ENCODE results near the gene AMD1.
"Not testable (repeated sequence)": the region's sequence is repeated elsewhere in the genome, so short reads cannot be mapped to it uniquely, and the experiment has no call there.

AMD1 gene

DNA sequence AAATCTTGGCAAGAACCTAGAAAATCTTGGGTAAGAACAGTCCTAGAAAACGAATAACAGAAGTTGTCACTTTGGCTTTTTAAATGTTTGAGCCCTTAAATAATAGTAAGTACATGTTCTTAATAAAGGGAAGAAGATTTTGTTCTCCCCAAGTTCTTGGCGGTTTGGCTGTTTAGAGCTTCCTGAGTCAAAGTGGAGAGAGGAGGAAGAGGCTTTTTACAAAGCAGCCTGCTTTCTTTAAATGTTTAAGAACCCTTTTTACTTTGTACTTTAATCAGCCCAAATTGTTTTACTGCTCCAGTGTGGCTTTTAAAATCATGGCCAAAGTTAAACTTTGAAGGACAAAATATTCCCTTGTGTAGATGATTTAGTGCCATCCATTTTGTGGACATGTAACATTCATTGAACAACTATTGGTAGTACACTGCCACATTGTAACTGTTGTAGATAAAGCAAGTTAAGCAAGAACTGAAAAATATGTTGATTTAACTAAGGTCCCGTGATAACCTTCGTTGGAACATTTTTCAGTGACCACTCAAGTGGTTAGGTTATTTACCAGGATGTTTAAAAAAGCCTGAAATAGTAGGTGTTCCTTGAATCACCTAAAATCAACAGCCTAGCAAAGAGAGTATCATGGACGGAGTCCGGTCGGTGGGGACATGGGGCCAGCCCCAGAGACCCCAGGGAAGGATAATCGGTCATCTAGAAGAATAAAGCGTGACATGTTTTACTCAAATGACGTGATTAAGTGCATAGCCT is 2.4 kb downstream of the AMD1 start:
- DNase-seq (ENCODE audit: low read depth in 1 of 2, low spot score in 1 of 2), result no peak

DNA sequence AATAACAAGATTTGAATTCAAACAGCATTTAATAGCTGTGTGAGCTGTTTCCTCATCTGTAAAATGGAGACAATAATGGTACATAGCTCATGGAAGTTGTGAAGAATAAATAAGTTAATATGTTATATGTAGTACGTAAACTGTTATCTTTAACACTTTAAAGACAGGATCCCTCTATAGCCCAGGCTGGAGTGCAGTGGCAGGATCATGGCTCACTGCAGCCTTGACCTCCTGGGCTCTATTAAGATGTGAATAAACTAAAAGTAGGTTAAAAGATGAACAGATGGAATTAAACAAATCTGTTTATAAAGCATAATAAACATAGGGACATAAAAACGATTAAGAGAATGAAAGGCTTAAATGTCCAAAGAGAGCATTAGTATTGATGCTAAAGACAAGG is 3.0 kb downstream of the AMD1 start:
- no peak for DNase-seq (ENCODE audit: low read depth in 1 of 2, low spot score in 1 of 2)

DNA sequence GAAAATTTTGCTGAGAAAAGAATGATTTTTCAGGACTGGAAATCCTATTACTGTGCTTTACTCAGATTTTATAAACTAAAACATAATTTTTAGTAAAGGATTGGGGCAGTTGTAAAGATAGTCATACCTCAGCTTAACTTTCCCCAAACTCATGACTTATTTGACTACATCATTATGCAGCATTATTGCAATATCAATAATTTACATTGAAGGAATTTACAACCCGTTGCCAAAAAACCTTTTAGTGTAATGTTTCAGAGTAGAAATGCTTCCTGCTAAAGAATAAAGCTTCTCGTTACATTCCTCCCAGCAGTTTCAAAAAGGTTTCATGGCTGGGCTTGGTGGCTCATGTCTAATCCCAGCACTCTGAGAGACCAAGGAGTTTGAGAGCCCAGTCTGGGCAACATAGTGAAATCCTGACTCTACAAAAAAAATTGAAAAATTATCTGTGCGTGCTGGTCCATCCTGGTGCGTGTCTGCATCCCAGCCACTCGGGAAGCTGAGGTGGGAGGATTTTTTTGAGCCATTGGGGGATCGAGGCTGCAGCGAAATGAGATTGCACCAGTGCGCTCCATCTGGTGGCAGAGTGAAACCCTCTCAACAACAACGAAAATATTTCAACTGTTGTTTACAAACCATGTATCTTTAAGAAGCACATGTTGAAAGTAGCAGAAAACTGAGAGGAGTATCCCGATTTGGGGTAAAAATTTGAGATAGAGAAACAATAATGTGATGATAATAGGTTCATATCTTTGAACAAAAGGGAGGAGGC is 4.4 kb downstream of the AMD1 start:
- DNase-seq (ENCODE audit: low read depth in 1 of 2, low spot score in 1 of 2), result no peak

DNA sequence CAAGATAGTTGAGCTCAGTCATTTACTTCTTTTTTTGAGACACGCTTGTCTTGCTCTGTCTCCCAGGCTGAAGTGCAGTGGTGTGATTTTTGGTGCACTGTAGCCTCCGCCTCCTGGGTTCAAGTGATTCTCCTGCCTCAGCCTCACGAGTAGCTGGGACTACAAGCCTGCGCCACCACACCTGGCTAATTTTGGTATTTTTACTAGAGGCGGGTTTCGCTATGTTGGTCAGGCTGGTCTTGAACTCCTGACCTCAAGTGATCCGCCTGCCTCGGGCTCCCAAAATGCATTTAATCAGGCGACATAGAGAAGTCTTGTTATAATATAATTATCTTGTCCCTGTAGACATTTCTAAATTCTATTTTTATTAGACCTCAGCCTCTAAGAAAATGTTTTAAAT is 6.1 kb downstream of the AMD1 start:
- DNase-seq (ENCODE audit: low read depth in 1 of 2, low spot score in 1 of 2), result no peak

DNA sequence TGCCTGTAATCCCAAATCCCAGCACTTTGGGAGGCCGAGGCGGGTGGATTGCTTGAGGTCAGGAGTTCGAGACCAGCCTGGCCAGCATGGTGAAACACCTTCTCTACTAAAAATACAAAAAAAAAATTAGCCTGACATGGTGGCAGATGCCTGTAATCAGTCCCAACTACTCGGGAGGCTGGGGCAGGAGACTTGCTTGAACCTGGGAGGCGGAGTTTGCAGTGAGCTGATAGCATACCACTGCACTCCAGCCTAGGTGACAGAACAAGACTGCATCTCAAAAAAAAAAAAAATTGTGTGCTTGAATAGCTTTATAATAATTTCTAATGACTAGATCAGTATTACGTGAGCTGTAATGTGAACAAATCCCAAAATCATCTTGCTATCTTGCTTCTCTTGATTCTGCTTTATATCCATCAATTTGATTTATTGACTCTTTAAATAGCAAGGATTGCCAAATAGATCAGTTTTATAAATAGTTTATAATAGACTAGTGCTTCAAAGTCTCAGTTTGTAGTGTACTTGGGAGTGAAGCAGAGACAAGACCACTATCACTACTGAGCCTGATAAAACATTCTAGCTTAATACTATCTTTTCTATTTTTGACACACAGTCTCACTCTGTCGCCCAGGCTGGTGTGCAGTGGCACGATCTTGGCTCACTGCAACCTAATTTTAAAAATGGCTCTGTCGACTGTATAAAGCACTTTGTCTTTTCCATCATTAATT is 7.1 kb downstream of the AMD1 start:
- DNase-seq (ENCODE audit: low read depth in 1 of 2, low spot score in 1 of 2), result no peak

DNA sequence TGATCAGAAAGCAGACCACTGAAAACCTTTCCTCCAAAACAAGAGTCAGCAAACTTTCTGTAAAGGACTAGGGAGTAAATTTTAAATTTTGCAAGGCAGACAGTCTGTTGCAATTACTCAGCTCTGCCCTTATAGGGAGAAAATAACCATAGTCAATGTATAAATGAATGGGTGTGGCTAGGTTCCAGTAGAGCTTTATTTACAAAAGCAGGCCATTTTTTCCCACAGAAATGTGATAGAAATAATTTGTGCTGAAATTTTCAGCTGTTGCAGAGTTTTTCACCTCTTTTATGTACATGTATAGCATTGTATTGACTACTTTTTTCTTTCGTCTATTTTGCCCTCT is 7.7 kb downstream of the AMD1 start:
- DNase-seq (ENCODE audit: low read depth in 1 of 2, low spot score in 1 of 2), result no peak

DNA sequence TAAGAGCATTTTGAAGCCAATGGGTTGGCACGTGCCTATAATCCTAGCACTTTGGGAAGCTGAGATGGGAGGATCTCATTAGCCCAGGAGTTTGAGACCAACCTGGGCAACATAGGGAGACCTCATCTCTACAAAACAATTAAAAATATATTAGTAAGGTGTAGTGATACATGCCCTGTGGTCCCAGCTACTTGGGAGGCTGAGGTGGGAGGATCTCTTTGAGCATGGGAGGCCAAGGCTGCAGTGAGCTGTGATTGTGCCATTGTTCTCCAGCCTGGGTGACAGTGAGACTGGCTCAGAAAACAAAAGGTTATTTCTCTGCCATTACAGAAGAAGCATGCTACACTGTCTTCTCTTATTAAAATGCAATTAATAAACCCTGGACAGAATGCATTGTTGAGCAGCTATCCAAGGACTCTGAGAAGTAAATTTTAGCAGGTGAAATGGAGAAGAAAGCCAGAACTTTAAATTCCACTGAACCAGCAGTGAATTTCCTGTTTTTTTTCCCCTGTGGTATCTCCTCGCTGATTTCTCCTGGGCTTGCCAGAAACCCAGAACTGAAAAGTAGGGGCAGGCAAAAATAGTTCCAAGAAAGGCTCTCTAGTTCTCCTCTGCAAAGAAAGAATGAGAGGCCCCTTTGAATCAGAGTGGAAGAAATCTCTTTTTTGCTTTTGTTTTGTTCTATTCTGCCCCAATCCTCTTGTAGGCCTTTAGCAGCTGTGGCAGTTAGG is 8.4 kb downstream of the AMD1 start:
- no peak for DNase-seq (ENCODE audit: low read depth in 1 of 2, low spot score in 1 of 2)

DNA sequence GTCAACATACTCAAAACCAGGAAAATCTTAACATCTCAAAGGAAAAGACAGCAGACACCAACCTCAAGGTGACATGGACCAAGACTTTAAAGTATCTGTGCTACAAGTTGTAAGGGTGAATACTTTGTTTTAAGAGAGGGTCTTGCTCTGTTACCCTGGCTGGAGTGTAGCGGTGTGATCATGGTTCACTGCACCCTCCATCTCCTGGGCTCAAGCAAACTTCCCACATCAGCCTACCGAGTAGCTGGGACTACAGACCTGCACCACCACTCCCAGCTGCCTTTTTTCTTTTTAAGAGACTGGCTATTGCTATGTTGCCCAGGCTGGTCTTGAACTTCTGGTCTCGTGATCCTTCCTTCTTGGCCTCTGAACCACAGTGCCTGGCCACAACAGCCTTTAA is 9.7 kb downstream of the AMD1 start:
- no peak for DNase-seq (ENCODE audit: low read depth in 1 of 2, low spot score in 1 of 2)

DNA sequence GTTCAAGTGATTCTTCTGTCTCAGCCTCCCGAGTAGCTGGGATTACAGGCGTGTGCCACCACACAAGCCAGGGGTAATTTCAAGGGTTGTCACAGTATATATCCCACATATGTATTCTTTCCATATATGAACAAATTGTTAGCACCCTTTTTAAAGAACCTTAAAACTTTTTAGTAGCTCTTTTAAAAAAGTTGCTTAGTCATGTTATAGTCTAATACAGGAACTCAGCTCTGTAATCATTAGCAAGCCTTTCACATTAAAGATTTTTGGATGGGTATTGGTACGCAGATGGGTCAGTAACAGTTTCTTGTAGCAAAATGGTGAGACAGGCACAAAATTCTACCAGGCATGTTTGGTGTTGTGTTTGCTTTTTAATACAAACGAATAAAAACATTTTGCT is 10.9 kb downstream of the AMD1 start:
- DNase-seq (ENCODE audit: low read depth in 1 of 2, low spot score in 1 of 2), result no peak

DNA sequence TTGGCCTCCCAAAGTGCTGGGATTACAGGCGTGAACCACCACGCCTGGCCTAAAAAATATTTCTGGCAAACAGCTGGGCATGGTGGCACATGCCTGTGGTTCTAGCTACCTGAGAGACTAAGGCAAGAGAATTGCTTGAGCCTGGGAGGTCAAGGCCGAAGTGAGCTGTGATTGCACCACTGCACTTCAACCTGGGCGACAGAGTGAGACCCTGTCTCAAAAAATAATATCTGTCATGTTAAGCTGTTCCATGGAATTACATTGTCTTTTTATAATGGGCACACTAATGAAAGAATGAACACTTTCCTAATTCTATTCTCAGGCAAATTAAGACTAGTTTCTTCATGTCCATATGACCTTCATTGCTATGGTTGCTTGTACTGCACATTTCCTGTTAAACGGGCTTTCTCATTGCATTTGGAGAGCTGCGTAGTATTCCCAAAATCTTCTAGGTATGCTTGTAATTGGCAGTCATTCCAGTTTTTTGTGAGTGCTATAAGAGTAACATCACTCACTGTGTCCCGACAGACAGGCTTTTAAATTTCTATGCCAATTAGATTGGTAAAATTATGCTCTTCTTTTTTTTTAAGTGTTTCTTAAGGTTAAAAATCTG is 12.1 kb downstream of the AMD1 start:
- no peak for DNase-seq (ENCODE audit: low read depth in 1 of 2, low spot score in 1 of 2)

DNA sequence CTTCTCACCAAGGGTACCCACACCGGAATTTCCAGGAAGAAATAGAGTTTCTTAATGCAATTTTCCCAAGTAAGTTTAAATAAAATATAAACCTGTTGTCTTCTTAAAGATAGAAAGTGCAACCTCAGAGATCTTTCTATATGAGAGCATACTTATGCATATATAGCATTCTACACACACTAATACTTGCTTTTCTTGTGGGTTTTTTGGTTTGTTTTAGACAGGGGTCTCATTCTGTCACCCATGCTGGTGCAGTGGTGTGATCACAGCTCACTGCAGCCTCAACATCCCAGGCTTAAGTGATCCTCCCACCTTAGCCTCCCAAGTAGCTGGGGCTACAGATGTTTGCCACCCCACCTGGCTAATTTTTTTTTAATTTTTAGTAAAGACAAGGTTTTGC is 15.7 kb downstream of the AMD1 start:
- no peak for DNase-seq (ENCODE audit: low read depth in 1 of 2, low spot score in 1 of 2)

DNA sequence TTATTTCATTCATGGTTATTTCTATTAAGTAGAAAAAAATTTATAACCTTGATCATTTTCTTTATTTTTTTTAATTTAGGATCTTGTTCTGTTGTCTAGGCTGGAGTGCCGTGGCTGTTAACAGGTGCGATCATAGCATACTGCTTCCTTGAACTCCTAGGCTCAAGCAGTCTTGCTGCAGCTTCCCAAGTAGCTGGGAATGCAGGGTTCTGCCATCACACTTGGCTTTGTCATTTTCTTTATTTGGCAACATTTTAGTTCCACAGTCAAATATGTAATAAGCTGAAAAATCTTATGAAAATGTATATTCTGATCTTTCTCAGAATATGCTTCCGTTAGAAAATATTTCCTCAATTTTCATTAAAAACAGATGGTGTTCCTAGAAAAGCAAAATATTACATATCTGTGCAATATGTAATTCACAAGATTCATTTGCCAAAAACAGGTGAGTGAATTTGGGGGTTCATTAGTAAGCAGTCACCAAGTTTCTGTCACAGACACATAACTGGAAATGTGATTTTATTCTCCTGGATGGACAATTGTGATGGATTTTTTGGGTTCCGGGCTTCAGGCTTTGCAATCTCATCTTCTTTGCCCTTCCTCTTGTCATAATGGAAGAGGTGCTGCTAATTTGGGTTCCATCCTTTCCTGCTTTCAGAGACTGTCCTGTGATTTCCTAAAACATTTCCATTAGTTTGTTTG is 21.5 kb downstream of the AMD1 start:
- DNase-seq (ENCODE audit: low read depth in 1 of 2, low spot score in 1 of 2), result no peak

DNA sequence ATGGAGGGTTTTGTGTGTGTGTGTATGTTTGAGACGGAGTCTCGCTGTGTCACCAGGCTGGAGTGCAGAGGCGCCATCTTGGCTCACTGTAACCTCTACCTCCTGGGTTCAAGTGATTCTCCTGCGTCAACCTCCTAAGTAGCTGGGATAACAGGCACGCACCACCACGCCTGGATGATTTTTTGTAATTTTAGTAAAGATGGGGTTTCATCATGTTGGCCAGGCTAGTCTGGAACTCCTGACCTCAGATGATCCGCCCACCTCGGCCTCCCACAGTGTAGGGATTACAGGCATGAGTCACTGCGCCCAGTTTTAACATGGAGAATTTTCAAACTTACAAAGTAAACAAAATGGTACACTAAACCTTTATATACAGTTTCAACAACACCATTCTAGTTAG is 22.8 kb downstream of the AMD1 start:
- DNase-seq (ENCODE audit: low read depth in 1 of 2, low spot score in 1 of 2), result no peak

DNA sequence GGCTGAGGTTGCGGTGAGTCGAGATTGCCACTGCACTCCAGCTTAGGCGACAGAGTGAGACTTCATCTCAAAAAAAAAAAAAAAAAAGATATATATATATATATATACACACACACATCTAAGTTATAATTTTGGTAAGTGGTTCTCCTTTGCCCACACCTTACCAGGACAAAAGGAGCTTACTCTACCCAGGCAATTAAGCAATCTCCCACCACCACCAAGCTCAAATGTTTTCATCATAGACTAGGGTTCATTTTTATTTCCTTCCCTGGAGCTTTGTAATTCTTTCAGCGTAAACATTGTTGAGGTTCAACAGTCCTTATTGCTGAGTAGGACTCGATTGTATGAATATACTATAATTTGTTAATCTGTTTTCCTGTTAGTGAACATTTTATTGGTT is 23.5 kb downstream of the AMD1 start:
- DNase-seq (ENCODE audit: low read depth in 1 of 2, low spot score in 1 of 2), result no peak

DNA sequence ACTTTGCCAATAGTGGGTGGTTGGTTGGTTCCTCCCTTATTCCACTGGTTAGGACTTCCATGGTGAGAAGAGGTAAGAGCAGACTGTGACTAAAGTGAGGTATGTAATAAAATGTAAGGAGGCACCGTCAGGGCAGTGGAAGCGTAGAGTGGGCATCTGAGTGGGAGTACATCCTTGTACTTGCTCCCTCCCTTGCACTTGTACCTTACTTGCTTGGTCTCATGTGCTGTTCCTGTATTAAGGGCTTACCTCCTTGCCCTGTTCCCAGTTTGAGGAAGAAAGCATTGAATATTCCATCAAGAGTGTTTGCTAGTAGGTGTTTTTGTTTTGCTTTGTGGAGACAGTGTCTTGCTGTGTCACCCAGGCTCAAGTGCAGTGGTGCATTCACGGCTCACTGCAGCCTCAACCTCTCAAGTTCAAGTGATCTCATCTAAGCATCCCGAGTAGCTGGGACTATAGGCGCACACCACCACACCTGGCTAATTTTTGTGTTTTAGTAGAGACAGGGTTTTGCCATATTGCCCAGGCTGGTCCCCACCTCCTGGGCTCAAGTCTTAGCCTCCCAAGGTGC is 25.5 kb downstream of the AMD1 start:
- DNase-seq (ENCODE audit: low read depth in 1 of 2, low spot score in 1 of 2), result no peak

DNA sequence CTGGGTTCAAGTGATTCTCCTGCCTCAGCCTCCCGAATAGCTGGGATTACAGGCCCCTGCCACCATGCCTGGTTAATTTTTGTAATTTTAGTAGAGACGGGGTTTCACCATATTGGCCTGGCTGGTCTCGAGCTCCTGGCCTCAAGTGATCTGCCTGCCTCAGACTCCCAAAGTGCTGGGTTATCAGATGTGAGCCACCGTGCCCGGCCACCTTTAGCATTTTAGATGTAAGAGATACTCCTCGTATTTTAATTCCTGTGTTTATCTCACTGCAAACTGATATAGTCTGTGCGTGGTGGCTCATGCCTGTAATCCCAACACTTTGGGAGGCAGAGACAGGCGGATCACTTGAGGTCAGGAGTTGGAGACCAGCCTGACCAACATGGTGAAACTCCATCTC is 27.0 kb downstream of the AMD1 start:
- DNase-seq (ENCODE audit: low read depth in 1 of 2, low spot score in 1 of 2), result not testable (repeated sequence)

DNA sequence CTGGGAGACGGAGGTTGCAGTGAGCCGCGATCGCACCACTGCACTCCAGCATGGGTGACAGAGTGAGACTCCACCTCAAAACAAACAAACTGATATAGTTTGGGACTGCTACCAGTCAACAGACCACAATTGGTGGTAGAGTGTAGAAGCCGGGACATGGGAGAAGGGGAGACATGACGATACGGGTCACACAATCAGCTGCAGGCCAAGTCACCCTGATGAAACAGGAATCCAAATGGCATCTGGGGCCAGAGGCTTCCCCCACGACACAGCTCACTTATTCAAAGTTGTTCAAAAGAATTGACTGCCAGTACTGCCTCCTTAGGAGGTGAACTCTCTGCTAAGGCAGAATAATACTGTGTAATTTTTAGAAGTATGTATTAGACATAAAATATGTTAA is 27.5 kb downstream of the AMD1 start:
- DNase-seq (ENCODE audit: low read depth in 1 of 2, low spot score in 1 of 2), result no peak

DNA sequence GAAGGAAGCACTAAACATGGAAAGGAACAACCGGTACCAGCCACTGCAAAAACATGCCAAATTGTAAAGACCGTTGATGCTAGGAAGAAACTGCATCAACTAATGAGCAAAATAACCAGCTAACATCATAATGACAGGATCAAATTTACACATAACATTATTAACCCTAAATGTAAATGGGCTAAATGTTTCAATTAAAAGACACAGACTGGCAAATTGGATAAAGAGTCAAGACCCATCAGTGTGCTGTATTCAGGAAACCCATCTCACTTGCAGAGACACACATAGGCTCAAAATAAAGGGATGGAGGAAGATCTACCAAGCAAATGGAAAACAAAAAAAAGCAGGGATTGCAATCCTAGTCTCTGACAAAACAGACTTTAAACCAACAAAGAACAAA is 31.7 kb downstream of the AMD1 start:
- DNase-seq (ENCODE audit: low read depth in 1 of 2, low spot score in 1 of 2), result not testable (repeated sequence)

DNA sequence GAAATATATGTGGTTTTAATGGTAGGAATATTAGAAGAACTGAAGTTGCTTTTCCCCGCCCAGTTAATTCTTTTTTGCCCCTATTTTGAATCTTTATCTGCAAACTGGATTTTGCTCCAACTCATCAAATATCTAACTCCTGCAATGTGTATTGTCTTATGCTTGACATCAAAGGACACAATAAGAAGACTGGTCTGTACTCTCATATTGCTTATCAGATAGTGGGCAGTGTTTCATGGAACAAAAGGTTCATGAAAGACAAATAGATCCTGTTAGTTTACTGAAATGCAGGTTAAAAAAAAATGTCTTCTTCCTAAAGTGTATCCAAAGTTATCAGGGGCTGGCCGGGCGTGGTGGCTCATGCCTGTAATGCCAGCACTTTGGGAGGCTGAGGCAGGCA is 56.2 kb downstream of the AMD1 start:
- no peak for DNase-seq (ENCODE audit: low read depth in 1 of 2, low spot score in 1 of 2)

DNA sequence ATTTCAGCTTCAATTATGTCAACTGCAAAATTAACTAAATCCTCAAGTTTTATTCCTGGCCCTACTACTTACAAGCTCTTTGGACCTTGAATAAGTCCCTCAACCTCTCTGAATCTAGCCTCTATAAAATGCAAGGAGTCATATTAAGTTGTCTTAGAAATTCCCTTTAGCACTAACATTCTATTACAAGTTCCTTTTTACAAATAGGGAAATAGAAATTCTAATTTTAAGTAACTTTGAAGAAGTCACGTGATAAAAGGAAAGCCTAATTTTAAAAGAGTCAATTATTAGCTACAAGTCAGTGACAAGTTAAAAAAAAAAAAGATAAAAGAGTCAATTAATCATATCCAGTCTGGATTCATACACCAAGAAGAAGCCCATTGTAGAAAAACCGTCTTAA is 59.3 kb downstream of the AMD1 start:
- no peak for DNase-seq (ENCODE audit: low read depth in 1 of 2, low spot score in 1 of 2)

Data from stimulated activated CD4-positive, alpha-beta T cell treated with anti-CD3 and anti-CD28 coated beads, Interleukin-15, amount 100 ng/mL, for 1 hour (primary cell).